Right kidney (tissue), 1 donor: ENCODE measurements around the gene TSPAN9.

ENCODE experiments used
- DNase-seq: peaks from one replicate; pipeline ENCODE4 v3.0.0-alpha.2; 2016

The TSPAN9 gene

DNA sequence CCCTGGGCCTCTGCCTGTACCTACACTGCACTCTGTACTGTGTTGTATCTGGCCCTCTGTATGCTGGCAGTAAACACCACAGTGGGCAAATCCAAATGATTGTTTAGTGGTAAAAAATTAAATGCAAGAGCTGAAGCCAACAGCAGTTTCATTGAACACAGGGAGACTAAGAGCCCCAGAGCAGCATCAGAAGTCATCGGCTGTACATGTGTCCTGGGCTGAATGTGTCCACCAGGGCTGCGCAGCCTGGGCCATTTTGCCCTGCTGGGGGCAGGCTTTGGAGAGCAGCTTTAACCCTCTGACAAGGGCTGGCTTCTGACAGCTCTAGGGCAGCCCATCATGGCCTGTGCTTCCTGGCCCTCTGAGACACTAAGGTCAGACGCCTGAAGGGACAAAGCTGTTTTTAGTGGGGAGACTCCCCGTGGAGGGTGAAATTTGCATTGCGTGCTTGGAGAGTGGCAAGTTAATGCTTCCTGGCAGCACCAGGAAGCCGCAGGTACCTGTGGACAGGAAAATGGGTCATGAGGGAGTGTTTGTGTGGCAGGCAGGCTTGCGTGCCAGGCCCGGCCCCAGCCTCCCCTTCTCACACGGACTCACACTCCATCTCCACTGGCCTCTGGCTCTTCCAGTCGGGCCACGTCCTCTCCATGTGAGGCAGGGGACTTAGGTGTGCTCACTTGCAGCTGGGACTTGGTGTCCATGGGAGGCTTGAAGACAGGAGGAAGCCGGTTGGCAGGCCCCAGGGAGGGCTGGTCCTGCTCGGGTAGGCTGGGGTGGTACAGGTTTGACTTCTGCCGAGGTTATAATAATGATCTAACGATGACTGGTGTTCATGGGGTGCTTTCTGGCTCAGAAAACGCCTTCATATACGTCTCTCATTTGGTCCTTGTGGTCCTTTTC, 150.1 kb downstream of the TSPAN9 start:
- no peak for DNase-seq

DNA sequence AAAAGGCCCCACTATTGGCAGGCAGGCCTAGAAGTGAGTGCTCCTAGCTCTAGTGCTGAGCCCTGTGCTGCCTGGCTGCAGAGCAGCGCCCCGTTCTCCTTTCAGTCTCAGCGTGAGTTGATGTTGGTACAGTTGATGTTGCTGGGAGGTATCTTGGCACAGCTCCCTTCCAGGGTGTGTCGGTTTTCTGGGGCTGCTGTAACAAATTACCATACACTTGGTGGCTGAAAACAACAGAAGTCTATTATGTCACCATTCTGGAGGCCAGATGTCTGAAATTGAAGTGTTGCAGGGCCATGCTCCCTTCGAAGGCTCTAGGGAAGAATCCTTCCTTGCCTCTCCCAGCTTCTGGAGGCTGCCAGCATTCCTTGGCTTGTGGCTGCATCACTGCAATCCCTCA, 151.4 kb downstream of the TSPAN9 start:
- DNase-seq: no peak

DNA sequence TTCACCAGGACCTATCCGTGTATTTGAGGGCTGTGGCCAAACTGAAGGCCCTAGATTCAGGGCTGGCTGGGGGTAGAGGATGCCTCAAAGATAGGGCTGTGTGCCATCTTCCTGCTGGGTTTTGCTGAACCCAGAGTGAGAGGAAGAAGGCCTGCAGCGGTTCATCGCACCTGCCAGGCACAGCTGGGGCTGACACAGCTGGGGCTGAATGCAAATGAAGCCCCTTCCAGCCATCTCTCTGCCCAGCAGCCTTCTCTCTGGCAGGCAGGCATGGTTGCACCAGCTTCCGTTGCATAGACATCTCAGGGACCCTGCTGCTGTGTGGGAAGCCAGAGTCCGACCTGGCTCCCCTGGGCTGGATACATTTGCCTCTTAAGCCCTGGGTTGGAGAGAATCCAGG, 152.4 kb downstream of the TSPAN9 start:
- DNase-seq: no peak

DNA sequence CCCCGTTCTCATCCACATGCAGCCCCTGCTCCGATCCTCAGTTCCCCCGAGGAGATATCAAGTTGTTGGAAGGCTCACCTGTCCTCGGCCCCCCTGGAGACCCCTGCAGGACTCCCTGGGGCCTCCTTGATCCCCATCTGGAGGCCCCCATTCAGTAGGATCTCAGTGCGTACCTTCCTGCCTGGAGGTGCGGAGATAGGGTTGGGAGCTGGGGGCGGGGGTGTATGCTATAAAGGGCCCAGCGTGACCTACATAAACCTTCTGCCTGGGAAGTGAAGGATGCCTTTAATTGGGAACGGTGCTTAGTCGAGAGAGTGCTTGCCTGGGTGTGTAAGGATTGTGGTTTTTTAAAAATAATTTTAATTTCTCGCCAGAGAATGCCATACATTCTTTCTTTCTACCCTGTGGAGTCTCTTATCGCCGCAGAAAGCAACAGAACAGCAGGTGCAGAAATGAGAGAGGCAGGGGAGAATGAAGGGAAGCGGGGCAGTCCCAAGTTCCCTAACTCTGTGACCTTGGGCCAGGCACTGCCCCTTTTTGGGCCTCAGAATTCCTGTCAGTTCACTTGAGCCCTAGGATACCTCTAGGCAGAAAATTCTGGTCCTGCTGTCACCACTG, 153.7 kb downstream of the TSPAN9 start:
- no peak for DNase-seq

DNA sequence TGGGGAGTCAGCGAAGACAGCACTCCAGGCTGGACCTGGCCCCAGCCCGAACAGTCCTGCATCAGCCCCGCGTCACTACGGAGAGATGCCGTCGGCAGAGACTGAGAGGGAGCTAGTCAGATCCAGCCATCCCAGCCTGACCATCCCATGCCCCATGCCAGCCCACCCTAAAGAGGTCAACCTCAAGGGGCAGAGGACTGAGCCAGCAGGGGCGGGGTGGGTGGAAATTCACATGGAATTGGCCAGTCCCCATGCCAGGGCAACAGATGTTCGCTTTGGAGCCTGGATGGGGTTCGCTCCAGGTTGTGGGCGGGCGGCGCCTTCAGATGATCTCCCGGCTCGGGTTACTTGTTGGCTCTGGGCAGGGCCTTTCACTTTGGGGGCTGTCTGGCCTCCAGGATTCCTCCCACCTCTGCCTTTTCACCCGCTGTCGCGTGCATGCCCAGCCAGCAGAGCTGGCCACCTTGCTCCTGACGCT, 154.3 kb downstream of the TSPAN9 start:
- no peak for DNase-seq

DNA sequence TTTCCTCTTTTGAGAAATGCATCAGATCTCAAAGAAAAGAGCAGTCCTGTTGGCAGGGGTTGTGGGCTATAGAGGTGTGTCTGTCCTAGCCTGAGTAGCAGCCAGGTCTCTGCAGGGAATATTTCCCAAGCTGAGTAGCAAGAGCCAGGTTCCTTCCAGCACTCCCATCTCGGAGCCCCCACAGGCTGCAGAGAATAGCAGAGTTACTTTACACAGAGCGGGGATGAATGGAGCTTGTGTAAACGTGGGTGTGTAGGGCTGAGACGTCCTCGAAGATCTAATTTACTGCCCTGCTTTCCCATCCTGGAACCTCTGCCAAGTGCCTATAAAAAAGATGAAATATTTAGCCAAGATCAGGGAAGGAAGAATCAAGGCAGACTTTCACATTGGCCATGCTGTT, 156.6 kb downstream of the TSPAN9 start:
- no peak for DNase-seq

DNA sequence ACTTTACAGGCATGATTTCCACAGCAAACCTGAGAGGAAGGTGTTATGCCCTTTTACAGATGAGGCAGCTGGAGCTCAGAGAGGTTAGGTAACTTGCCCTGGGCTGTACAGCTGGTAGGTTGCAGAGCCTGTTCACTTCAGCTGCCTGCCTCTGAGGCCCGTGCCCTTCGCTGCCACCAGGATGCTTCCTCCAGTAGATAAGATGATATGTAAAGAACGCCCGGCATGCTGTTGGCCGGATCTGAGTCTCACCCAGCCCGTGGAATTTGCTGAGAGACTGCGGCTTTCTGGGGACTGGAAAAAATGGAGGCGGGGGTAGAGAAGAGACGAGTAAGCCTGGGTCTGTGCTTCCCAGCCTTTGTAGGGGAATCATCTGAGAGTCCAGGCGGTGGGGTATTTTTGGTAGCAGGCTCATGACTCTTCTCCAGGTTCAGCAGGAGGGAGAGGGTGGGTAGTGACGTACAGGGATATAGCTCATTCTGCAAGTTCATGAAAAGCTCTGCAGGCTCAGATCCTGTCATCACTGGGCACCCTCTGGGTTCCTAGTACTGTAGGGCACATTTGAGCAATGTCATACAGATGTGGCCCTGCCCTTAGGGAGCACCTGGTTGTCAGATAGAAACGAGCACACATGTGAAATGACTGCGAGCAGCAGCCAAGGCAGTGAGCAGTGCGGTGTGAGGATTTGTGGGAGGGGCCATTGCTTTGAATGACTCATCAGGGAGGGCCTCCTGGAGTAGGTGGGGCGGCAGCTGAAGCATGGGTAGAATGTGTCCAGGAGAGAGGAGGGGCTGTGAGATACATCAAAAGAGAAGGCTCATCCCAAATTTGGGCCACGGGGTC, 159.4 kb downstream of the TSPAN9 start:
- DNase-seq: no peak

DNA sequence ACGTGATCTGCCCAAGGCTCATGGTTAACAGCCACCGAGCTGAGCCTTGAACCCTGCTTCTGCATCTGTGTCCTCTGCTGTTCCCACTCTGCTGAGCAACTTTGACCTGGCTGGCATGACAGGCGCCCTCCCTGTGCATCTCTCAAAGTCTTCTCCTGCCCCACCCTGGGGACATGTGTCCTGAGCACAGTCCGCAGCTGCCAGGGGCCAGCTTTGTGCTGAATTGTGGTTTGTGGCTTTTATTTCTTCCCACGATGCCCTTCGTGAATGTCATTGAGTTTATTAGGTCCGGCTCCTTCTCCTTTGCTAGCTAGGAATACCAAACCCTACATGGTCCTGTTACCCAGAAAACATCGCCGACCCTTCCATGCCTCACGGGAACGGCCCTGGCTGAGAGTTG, 161.0 kb downstream of the TSPAN9 start:
- DNase-seq: no peak

DNA sequence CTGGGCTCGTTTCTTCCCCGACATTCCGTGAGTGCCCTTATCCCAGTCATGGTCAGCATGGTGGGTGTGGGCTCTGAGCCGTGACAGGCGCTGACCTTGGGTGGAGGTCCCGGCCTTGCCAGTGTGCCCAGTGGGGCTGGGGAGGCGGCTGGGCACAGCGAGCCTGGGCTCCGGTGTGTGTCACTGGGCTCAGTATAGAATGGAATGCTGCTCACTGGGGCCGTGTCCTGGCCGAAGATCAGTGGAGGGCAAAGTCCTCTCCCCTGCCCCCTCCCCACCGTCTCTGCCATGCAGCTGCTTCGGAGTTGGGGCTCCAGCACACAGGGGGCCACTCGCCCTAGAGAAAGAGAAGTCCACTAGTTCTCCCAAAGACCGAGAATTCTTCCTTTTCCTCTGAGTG, 164.4 kb downstream of the TSPAN9 start:
- DNase-seq: no peak

DNA sequence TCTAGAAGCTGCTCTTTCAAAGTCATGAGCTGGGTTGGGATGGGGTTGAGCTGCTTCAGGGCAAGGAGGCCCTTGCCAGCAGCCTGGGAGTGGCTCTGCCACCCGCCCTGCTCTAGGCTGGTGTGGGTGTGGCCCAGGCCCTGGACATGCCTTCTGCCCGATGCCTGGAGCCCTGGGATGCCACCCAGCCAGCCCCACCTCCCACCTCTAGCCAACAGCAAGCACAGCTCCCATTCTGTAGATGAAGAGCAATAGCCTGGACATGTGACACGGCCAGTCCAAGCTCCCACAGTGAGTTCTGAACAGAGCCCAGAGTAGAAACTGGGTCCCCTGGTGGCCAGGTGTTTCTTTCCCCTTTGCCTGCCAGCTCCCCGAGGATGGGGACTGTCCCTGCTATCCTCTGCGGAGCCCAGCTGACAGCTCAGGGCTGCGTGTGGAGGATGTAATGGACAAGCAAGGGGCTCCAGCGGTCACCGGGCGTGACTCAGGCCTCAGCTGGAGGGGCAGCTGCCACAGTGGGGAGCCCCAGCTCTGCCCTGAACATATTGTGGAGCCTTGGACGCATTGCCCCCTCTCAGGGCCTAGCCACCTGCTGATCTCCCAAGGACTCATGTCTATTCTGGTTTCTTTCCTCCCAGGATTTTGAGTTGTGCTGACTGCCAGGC, 165.2 kb downstream of the TSPAN9 start:
- no peak for DNase-seq

DNA sequence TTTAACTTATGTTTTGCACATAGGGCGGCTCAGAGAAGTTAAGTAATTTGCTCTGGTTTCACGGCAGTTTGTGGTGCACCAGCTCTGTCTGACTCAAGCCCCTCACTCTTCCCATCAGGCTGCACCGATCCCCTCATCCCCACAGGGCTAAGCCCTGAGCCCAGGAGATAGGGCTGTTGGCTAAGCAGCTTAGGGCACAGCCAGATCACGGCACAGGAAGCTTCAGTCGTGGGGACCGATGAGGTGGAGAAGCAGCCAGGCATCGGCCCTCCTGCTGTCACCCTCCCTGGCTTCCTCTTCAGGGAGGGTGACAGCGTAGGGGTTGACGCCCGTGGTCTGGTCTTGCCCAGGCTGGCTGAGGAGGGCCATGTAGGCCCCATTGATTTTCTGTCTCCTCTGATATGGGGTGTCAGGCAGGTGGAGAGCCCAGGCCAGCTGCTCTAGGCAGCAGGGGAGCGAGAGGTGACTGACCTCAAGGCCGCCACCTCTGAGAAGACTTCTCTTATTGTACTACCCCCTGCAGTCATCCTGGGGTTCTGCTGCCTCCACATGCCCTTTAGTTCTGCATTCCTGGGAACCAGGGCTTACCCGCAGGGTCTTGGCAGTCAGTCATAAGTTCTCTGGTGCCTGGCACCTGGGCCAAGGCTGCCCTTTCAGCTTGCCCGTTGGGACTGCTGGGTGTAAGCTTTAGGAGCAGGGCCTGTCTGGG, 166.4 kb downstream of the TSPAN9 start:
- no peak for DNase-seq

DNA sequence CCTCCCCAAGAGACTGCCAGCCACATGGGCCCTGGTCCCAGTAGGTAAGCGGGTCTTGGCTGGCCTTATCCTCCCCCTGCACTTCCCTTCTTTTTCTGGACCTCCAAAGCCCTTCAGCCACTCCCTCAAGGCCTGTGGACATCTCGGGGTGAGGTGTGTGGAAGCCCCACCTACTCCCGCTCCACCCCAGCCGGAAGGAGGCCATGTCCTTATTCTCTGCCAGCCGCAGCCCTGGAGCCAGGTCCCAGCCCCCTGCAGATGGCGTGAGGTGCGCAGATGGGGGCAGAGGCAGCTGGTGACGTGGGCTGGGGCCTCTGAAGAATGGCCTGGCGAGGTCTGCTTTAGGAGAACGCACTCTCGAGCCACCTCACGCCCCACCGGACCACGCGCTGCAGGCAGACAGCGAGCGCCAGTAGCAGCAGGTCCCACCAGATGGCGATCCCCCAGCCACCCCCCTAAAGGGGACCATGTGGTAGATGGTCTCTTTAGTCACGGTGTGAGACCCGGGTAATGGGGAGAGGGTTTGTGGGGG, 167.1 kb downstream of the TSPAN9 start:
- DNase-seq: no peak

DNA sequence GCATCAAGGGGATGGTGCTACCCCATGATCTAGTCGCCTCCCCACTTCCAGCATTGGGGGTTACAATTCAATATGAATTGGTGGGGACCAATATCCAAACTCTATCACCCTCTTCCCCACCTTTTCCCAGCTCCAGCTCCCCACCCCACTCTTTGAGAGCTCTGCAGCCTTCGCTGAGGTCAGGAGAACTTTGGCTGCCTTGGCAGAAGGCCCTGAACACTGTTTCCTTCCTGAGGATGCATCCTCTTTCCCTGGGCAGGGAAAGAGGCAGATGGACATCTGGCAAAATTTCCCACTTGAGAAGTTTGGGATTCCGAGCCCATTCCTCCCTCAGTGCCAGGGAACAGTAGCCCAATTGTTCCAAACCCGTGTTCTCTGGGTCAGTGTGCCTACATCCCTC, 169.1 kb downstream of the TSPAN9 start:
- no peak for DNase-seq

DNA sequence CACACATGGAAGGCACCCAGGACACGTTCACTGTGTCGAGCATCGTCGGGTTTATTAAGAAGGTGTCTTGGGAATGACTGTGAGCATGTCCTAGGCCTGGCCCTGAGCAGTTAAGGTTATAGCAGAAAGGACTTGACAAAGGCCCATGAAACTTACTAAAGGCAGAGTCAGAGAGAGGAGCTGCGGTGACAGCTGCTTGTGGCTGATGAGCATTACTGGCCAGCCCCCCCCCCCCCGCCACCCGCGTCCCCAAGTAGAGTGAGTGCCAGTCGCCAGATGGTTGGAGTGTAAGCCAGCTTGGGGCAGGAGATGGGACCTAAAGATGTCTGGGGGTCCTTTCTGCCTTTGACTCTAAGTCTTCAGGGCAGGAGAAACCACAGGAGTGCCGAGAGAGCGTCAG, 169.9 kb downstream of the TSPAN9 start:
- DNase-seq: no peak

DNA sequence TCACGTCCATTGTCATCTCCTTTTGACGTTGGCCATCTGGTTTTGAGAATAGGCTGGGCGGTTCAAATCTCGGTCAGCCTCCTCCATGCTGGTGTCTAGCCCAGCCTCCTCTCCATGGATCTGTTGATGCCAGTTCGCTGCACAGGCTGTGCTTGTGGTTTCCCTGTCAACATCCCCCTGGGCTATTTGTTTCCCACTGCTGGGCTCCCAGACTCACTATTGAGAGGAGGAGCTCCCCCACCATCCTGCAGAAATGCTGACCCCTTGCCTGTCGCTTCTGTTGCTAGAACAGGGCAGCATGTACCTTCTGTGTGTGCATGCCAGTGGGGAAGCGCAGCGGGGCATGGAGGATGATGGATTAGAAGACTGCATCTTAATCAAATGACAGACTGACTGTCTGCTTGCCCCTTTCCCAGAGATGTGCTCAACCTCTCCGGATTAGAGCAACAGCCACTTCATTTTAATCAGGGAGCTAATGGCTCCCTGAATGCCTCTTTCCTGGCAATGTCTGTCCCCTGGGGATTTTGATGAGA, 170.5 kb downstream of the TSPAN9 start:
- no peak for DNase-seq

DNA sequence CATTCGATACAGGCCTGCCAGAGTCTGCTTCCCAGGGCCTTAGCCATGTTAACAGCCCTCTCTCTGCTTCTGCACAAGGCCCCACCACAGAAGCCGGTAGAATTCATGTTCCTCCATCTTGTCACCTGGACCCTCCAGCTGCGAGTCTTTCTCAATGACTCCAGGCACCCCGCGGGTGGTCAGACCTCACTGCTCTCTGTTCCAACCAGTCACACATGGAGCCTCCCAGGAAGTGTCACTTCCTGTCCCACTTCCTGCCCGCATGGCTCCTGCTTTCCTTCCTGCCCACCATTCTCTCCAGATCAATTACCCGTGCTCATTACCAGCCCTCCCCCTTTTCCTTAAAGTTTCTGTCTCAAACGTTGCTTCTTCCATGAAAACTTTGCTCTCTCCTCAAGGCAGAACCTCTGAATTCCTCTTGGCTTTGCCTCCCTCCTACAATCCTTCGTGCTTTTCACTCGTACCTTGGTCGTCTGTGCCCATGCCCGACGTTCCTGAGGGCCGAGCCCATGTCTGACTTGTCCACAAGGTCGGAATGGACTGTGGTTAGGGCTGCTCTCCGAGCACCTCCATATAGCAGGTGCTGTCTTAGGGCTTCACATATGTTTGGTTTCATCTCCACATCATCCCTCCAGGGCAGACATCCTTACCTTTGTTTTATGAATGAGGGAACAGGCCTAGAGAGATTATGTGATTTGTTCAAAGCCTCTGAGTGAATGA, 172.1 kb downstream of the TSPAN9 start:
- no peak for DNase-seq

DNA sequence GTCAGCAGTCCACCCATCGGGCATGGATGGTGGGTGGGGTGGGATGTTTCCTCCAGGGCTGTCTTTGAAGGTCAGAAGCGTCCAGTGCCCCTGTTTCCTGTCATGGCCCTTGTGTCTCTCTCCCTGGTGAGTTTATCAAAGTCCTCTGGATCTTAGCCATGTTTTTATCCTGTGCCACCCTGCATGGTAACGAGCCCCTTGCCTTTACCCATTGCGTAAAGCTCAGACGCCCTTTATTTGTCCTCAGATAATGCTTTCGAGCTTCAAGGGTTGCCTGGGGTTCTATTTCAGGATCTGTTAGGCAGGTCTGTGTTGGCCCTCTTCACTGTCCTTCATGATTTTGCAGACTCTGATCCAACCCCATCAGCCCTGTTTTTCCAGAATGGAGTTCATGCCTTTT, 172.9 kb downstream of the TSPAN9 start:
- no peak for DNase-seq

DNA sequence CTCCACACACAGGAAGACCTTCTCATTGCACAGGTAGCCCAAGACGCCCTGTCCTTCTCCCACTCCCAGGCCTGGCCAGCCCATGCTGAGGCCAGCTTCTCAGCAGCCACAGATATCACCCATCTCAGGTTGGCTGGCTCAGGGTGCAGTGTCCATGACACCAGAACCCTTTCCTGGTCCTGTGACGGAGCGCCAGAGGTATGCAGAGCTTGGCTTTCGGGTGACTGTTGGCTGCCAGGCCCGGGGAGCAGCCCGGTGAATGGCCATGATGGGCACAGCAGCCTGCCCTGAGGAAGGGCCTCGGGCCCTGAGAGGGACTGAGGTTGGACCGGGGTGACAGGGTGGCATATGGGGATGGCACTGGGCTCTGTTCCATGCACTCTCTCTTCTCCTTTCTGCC, 173.4 kb downstream of the TSPAN9 start:
- DNase-seq: no peak

DNA sequence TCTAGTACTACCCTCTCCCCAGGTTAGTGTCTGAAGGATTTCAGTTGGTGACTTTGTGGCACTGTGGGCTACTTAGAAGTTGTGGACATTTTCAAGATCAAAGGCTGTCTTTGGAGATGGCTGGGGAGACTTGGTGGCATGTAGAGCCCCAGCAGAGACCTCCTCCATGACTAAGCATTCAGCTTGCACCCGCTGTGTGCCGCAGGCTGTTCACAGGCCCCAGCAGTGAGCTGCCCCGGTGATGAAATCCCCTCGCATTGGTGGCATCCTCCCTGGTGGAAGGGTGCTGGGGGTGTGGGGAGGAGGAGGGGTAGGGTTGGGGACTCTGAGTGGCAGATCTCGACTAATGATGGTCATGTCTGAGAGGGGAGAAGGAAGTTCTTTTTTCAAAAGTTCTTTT, 173.9 kb downstream of the TSPAN9 start:
- no peak for DNase-seq

DNA sequence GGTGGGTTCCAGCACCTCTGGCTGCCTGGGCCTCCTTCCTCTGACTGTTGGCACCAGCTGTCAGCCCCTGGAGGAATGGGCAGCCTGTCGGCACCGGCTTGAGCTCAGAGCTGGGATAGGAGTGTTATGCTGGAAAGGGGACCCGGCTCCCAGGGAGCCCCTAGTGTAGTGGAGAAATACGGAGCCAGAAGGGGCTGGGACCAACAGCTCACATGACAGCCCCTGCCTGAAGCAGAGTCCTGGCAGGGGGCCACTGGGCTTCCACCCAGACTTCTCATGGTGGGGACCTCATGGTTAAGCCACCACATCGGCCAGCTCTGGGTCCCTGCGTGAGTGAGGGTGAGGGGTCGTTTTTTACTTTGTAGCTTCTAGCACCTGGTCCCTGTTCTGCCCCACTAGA, 174.5 kb downstream of the TSPAN9 start:
- no peak for DNase-seq
